MCF 10A (cell line): ENCODE data around the gene GFOD1. TPM values are rescaled to one million over a fixed set of nuclear protein-coding genes. Genes with fewer than 3 reads are reported as not detected.

ENCODE experiments used
- BruUV-seq: library from RNA; stranded (reverse); fragments of 400-500 nt; replicated peaks from 2 replicates; lab custom pipeline; 2021; lab: Mats Ljungman, UMichigan
- CTCF ChIA-PET: fragments of 300-600 bp; sonication (Branson Sonifier 250); formaldehyde crosslinking; extraction: SDS; loops from one replicate; lab custom pipeline; 2021; ENCODE audit warnings: antibody characterized with exemption, inconsistent platforms; lab: Yijun Ruan, JAX
- POLR2A ChIA-PET: fragments of 300-600, 350-650 bp; sonication (Branson Sonifier 250); formaldehyde crosslinking; extraction: SDS; loops from one replicate; lab custom pipeline; 2020; ENCODE audit warnings: antibody characterized with exemption, inconsistent platforms; lab: Yijun Ruan, JAX
- DNase-seq: peaks from one replicate; pipeline ENCODE4 v3.0.0-alpha.2; 2018; ENCODE audit not compliant: unreplicated experiment
- H3K27ac Mint-ChIP-seq: one replicate; pipeline ENCODE4 v1.8.0; 2022; ENCODE audit warnings: mild to moderate bottlenecking, low read depth, mixed read lengths; ENCODE audit not compliant: unreplicated experiment
- H3K27me3 Mint-ChIP-seq: one replicate; pipeline ENCODE4 v1.8.0; 2022; ENCODE audit warnings: mixed read lengths; ENCODE audit not compliant: insufficient read depth, unreplicated experiment
- H3K36me3 Mint-ChIP-seq: one replicate; pipeline ENCODE4 v1.8.0; 2022; ENCODE audit warnings: mild to moderate bottlenecking, moderate library complexity, mixed read lengths; ENCODE audit not compliant: insufficient read depth, unreplicated experiment
- H3K4me1 Mint-ChIP-seq: one replicate; pipeline ENCODE4 v1.8.0; 2022; ENCODE audit warnings: mixed read lengths; ENCODE audit not compliant: insufficient read depth, unreplicated experiment
- H3K4me3 Mint-ChIP-seq: one replicate; pipeline ENCODE4 v1.8.0; 2022; ENCODE audit warnings: mild to moderate bottlenecking, moderate library complexity, mixed read lengths; ENCODE audit not compliant: unreplicated experiment
- H3K9me3 Mint-ChIP-seq: one replicate; pipeline ENCODE4 v1.8.0; 2022; ENCODE audit warnings: mixed read lengths; ENCODE audit not compliant: unreplicated experiment
- intact Hi-C: fragments of 100-400 bp; cut with micrococcal nuclease; formaldehyde crosslinking; loops from 2 replicates; pipeline ENCODE4 v1.14.1; 2022
- total RNA-seq: library from RNA; stranded (reverse); gene quantifications from 2 replicates; pipeline ENCODE4 v1.2.3, GENCODE V29; 2022
- TF ChIP-seq, protein P1 (sequence below): fragments of 200-600 bp; IDR thresholded peaks from one replicate; pipeline ENCODE4 v1.8.0; 2022; ENCODE audit warnings: antibody characterized with exemption, mild to moderate bottlenecking; ENCODE audit not compliant: unreplicated experiment

GFOD1 gene
- total RNA-seq, 1 experiment from 2014 or later = 9.5 TPM

DNA sequence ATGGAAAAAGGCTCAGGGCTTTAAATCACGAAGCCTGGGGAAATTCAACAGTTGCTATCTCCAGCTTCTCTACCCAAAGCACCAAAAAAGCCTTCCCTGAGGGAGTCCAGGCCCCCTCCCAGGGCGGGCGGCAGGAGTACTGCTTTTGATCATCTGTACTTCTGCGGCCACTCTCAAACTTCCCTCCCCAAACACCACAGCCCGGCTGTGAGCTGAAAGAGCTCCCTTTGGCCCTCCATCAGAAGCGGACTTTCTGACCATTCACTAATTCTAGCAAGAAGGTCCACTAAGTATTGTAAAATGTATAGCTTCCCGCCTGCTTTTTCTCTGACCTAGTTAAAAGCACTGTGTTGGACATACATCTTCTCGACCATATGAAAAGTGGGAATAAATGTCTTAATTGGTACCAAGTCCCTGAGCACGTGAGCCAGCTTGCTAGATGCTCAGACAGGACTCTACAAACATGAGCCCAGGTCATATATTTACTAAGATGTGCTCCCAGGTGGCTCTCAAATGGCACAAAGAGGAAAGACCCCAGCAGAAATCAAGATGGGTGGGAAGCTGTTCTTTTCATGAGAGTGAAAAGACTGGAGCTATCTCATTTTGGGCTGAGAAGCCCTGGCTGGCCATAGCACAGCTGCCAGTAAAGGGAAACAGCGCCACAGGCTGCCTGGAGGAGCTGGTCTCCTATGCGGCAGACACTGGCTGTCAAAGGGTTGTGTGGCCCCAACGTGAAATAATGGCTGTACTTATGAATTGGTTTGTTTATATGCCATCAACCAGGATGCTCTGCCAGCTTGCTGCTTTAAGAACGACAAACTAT, 58.6 kb downstream of the GFOD1 start:
- peak overlapping the region; percentile 68 for H3K27ac Mint-ChIP-seq
- intact Hi-C loops = no loop called here
- peaks cover 32% of the 10 kb centered on the region for H3K4me1 Mint-ChIP-seq
- H3K27me3 Mint-ChIP-seq = no peaks in the 10 kb centered on the region
- H3K9me3 Mint-ChIP-seq = no peaks in the 10 kb centered on the region
- BruUV-seq = no TSS peak
- ChIA-PET CTCF (interaction anchor here (0.7 kb wide), 1 partner anchor 13 kb away, joined by 4 read pairs; no protein-coding TSS in a partner anchor), POLR2A (interaction anchor here (0.6 to 1.4 kb wide), 3 partner anchors 11 to 31 kb away, joined by 3 to 4 read pairs (median 3); no protein-coding TSS in a partner anchor)
- TF ChIP-seq, protein P1, sequence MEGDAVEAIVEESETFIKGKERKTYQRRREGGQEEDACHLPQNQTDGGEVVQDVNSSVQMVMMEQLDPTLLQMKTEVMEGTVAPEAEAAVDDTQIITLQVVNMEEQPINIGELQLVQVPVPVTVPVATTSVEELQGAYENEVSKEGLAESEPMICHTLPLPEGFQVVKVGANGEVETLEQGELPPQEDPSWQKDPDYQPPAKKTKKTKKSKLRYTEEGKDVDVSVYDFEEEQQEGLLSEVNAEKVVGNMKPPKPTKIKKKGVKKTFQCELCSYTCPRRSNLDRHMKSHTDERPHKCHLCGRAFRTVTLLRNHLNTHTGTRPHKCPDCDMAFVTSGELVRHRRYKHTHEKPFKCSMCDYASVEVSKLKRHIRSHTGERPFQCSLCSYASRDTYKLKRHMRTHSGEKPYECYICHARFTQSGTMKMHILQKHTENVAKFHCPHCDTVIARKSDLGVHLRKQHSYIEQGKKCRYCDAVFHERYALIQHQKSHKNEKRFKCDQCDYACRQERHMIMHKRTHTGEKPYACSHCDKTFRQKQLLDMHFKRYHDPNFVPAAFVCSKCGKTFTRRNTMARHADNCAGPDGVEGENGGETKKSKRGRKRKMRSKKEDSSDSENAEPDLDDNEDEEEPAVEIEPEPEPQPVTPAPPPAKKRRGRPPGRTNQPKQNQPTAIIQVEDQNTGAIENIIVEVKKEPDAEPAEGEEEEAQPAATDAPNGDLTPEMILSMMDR = no peak
- DNase-seq = no peak
- H3K36me3 Mint-ChIP-seq = no peaks in the 10 kb centered on the region
- no peak overlapping the region for H3K4me3 Mint-ChIP-seq

DNA sequence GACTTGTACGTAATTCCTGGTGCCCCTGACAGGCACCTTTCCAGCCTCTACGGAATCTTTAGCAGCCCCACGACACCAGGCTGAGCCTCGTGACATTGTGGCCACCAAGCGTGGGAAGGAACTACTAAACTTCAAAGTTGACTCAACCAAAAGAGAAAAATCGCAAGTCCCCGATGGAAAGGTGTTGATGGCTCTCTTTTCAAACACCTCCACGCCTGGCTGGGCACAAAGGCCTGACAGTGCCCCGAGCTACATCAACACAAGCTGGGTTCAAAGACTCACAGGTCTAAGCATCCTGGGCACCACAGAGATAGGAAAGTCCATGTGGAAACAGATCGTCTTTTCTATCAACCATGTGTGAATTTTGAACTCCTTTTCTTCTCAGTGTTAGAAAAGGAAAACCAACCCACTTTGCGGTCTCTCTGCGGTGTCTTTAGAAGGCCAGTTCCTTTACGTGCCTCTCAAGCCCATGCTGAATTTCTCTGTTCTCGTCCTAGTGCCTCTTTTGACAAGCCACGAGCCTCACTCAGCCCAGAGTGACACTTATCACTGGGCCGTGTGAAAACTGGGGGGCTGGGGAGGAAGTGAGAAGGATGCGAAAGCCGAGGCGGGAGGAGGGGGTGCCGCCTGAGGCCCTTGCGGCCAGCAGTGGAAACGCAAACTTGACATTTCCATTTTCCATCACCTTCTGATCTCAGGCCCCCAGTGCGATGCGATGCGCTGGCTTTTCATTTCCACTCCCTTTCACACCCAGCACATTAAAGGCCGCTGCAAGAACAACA, 59.4 kb downstream of the GFOD1 start:
- Mint-ChIP-seq H3K4me1 (peaks cover 32% of the 10 kb centered on the region), H3K27ac (no peak overlapping the region), H3K27me3 (no peaks in the 10 kb centered on the region), H3K36me3 (no peaks in the 10 kb centered on the region), H3K9me3 (no peaks in the 10 kb centered on the region), H3K4me3 (no peak overlapping the region)
- no peak for DNase-seq
- intact Hi-C loops = no loop called here
- POLR2A ChIA-PET = no interaction called here
- CTCF ChIA-PET = no interaction called here
- TF ChIP-seq, protein P1 = no peak
- BruUV-seq = no TSS peak

DNA sequence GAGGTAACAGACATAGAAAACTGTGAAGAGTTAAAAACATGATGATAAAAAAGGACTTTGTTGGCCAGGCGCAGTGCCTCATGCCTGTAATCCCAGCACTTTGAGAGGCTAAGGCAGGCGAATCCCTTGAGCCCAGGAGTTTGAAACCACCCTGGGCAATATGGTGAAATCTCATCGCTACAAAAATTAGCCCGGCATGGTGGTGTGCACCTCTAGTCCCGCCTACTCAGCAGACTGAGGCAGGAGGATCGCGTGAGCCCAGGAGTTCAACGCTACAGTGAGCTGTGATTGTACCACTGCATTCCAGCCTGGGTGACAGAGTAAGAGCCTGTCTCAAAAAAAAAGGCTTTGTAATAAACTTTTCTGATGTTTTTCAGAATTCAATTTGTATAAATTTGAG, 60.1 kb downstream of the GFOD1 start:
- no peak for DNase-seq
- TF ChIP-seq, protein P1 = no peak
- Mint-ChIP-seq H3K36me3 (no peaks in the 10 kb centered on the region), H3K4me1 (peaks cover 32% of the 10 kb centered on the region), H3K4me3 (no peak overlapping the region), H3K27me3 (no peaks in the 10 kb centered on the region), H3K27ac (no peak overlapping the region), H3K9me3 (no peaks in the 10 kb centered on the region)
- POLR2A ChIA-PET = no interaction called here
- intact Hi-C loops = no loop called here
- CTCF ChIA-PET = interaction anchor here (0.7 kb wide), 1 partner anchor 50 kb away, joined by 3 read pairs; no protein-coding TSS in a partner anchor
- no TSS peak for BruUV-seq
